ENCODE measurements around the gene CAMK2G.
"Not testable (repeated sequence)": the region's sequence is repeated elsewhere in the genome, so short reads cannot be mapped to it uniquely, and the experiment has no call there.

The CAMK2G gene

DNA sequence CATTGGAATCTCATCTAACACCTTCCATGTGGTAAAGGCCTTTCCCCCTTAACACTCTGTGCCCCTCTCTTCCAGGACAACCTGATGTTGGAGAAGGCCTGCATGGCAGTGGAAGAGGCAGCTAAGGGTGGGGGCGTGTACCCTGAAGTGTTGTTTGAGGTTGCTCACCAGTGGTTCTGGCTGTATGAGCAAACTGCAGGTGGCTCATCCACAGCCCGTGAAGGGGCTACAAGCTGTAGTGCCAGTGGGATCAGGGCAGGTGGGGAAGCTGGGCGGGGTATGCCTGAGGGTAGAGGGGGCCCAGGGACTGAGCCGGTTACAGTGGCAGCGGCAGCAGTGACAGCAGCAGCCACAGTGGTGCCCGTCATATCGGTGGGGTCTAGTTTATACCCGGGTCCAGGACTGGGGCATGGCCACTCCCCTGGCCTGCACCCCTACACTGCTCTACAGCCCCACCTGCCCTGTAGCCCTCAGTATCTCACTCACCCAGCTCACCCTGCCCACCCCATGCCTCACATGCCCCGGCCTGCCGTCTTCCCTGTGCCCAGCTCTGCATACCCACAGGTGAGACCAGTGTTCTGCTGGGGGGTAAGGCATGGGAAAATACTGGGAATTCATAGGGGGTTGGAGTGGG is 75.3 kb downstream of the CAMK2G start:
- Histone ChIP-seq H3K36me3 (ENCODE audit: control insufficient read depth, insufficient read depth, low read length) (peaks cover 29% of the 10 kb centered on the region), H3K4me3 (ENCODE audit: low read length) (no peak overlapping the region), H3K27me3 (ENCODE audit: control insufficient read depth, insufficient read depth, low read length) (no peaks in the 10 kb centered on the region), H3K4me1 (ENCODE audit: control insufficient read depth, insufficient read depth, low read length) (no peaks in the 10 kb centered on the region), H3K9me3 (ENCODE audit: control insufficient read depth, low read length) (no peaks in the 10 kb centered on the region), H3K9ac (ENCODE audit: low read length) (no peak overlapping the region)

- Histone ChIP-seq H3K9ac (ENCODE audit: low read length) (no peak overlapping the region), H3K36me3 (ENCODE audit: control insufficient read depth, insufficient read depth, low read length) (peaks cover 23% of the 10 kb centered on the region)
Measured at GRCh38 chr10:73798087-73798486, 76.3 kb downstream of the CAMK2G start.

GRCh38 chr10:73797324-73798025 is 76.9 kb downstream of the CAMK2G start:
- Histone ChIP-seq H3K4me1 (ENCODE audit: control insufficient read depth, insufficient read depth, low read length) (no peaks in the 10 kb centered on the region), H3K27me3 (ENCODE audit: control insufficient read depth, insufficient read depth, low read length) (no peaks in the 10 kb centered on the region), H3K9me3 (ENCODE audit: control insufficient read depth, low read length) (no peaks in the 10 kb centered on the region), H3K9ac (ENCODE audit: low read length) (no peak overlapping the region), H3K4me3 (ENCODE audit: low read length) (no peak overlapping the region), H3K36me3 (ENCODE audit: control insufficient read depth, insufficient read depth, low read length) (peaks cover 21% of the 10 kb centered on the region)

More at GRCh38 chr10:73798087-73798486, 76.3 kb downstream of the CAMK2G start:
- Histone ChIP-seq H3K4me3 (ENCODE audit: low read length) (no peak overlapping the region), H3K27me3 (ENCODE audit: control insufficient read depth, insufficient read depth, low read length) (no peaks in the 10 kb centered on the region), H3K4me1 (ENCODE audit: control insufficient read depth, insufficient read depth, low read length) (no peaks in the 10 kb centered on the region), H3K9me3 (ENCODE audit: control insufficient read depth, low read length) (no peaks in the 10 kb centered on the region)

GRCh38 chr10:73796766-73797165 is 77.6 kb downstream of the CAMK2G start:
- Histone ChIP-seq H3K36me3 (ENCODE audit: control insufficient read depth, insufficient read depth, low read length) (peaks cover 18% of the 10 kb centered on the region), H3K4me1 (ENCODE audit: control insufficient read depth, insufficient read depth, low read length) (no peaks in the 10 kb centered on the region), H3K9me3 (ENCODE audit: control insufficient read depth, low read length) (no peaks in the 10 kb centered on the region), H3K27me3 (ENCODE audit: control insufficient read depth, insufficient read depth, low read length) (no peaks in the 10 kb centered on the region), H3K9ac (ENCODE audit: low read length) (no peak overlapping the region), H3K4me3 (ENCODE audit: low read length) (no peak overlapping the region)

DNA sequence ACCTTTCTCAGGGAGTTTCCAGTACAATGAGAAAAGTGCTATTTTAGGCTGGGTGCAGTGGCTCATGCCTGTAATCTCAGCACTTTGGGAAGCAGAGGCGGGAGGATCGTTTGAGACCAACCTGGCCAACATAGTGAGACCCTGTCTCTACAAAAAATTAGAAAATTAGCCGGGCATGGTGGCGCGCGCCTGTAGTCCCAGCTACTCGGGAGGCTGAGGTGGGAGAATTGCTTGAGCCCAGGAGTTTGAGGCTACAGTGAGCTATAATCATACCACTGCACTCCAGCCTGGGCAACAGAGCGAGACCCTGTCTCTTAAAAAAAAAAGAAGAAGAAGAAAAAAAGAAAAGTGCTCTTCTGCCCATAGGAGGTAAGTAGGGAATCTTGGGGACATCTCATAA is 78.3 kb downstream of the CAMK2G start:
- not testable (repeated sequence) for H3K4me3 ChIP-seq (ENCODE audit: low read length); H3K4me1 ChIP-seq (ENCODE audit: control insufficient read depth, insufficient read depth, low read length); H3K9ac ChIP-seq (ENCODE audit: low read length); H3K27me3 ChIP-seq (ENCODE audit: control insufficient read depth, insufficient read depth, low read length); H3K9me3 ChIP-seq (ENCODE audit: control insufficient read depth, low read length)
- H3K36me3 ChIP-seq (ENCODE audit: control insufficient read depth, insufficient read depth, low read length) = peaks cover 25% of the 10 kb centered on the region

DNA sequence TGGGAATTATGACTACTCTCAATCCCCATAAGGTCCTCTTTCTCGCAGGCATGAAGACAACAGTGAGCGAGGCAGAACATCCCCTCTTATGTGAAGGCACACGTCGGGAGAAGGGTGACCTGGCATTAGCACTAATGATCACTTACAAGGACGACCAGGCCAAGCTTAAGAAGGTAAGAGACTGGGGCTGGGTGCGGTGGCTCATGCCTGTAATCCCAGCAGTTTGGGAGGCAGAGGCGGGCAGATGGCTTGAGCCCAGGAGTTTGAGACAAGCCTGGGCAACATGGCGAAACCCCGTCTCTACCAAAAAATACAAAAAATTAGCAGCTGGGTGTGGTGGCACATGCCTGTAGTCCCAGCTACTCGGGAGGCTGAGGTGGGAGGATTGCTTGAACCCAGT is 78.9 kb downstream of the CAMK2G start:
- H3K36me3 ChIP-seq (ENCODE audit: control insufficient read depth, insufficient read depth, low read length) = peaks cover 25% of the 10 kb centered on the region
- H3K9ac ChIP-seq (ENCODE audit: low read length); H3K9me3 ChIP-seq (ENCODE audit: control insufficient read depth, low read length); H3K4me1 ChIP-seq (ENCODE audit: control insufficient read depth, insufficient read depth, low read length); H3K27me3 ChIP-seq (ENCODE audit: control insufficient read depth, insufficient read depth, low read length); H3K4me3 ChIP-seq (ENCODE audit: low read length): not testable (repeated sequence)

- no peak overlapping the region for H3K9ac ChIP-seq (ENCODE audit: low read length)
Measured at GRCh38 chr10:73793456-73793855, 80.9 kb downstream of the CAMK2G start.

GRCh38 chr10:73791871-73792400 is 82.4 kb downstream of the CAMK2G start:
- no peak overlapping the region for H3K4me3 ChIP-seq (ENCODE audit: low read length)
- no peaks in the 10 kb centered on the region for H3K9me3 ChIP-seq (ENCODE audit: control insufficient read depth, low read length)
- H3K27me3 ChIP-seq (ENCODE audit: control insufficient read depth, insufficient read depth, low read length) = no peaks in the 10 kb centered on the region
- no peak overlapping the region for H3K9ac ChIP-seq (ENCODE audit: low read length)
- no peaks in the 10 kb centered on the region for H3K4me1 ChIP-seq (ENCODE audit: control insufficient read depth, insufficient read depth, low read length)
- H3K36me3 ChIP-seq (ENCODE audit: control insufficient read depth, insufficient read depth, low read length) = peaks cover 27% of the 10 kb centered on the region

More at GRCh38 chr10:73793456-73793855, 80.9 kb downstream of the CAMK2G start:
- Histone ChIP-seq H3K4me1 (ENCODE audit: control insufficient read depth, insufficient read depth, low read length) (no peaks in the 10 kb centered on the region), H3K9me3 (ENCODE audit: control insufficient read depth, low read length) (no peaks in the 10 kb centered on the region), H3K4me3 (ENCODE audit: low read length) (no peak overlapping the region), H3K27me3 (ENCODE audit: control insufficient read depth, insufficient read depth, low read length) (no peaks in the 10 kb centered on the region), H3K36me3 (ENCODE audit: control insufficient read depth, insufficient read depth, low read length) (peaks cover 37% of the 10 kb centered on the region)

DNA sequence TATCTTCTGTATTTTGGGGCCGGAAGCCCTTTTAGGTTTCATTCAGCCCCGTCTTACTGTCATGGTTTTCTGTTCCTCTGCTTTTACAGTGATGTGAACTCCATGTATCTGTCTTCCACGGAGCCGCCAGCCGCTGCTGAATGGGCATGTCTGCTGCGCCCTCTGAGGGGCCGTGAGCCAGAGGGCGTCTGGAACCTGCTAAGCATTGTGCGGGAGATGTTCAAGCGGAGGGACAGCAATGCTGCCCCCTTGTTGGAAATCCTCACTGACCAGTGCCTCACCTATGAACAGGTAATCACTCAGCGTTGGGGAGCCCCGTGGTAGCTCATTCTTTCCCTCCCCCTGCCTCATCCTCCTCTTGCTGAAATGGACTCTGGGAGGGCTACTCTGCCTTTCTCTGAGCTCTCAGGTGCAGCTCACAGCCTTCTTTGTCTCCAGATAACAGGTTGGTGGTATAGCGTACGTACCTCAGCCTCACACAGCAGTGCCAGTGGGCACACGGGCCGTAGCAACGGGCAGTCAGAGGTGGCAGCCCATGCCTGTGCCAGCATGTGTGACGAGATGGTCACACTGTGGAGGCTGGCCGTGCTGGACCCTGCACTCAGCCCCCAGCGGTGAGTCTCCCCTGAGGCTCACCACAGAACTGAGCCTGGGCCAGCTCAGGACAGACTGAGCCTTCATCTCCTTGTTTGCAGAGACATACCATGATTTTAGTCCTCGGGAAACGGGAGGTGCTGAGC is 83.3 kb downstream of the CAMK2G start:
- Histone ChIP-seq H3K36me3 (ENCODE audit: control insufficient read depth, insufficient read depth, low read length) (peaks cover 27% of the 10 kb centered on the region), H3K4me3 (ENCODE audit: low read length) (no peak overlapping the region), H3K9ac (ENCODE audit: low read length) (no peak overlapping the region)

DNA sequence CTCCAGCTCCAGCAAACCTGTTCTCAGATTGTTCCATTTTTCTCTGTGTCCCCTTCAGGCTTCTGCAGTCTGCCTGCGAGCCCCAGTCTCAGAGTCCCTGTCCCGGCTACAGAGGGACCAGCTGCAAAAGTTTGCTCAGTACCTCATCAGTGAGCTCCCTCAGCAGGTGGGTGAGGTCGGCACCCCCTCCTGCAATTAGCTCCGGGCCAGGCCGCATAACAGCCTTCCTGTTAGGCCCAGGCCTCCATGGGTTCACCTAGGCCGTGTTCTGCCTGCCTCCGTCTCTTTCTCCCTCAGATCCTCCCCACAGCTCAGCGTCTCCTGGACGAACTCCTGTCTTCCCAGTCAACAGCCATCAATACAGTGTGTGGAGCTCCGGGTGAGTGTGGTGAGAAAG is 84.7 kb downstream of the CAMK2G start:
- no peak overlapping the region for H3K9ac ChIP-seq (ENCODE audit: low read length)
- H3K36me3 ChIP-seq (ENCODE audit: control insufficient read depth, insufficient read depth, low read length) = peaks cover 27% of the 10 kb centered on the region
- H3K4me3 ChIP-seq (ENCODE audit: low read length) = no peak overlapping the region
- no peaks in the 10 kb centered on the region for H3K9me3 ChIP-seq (ENCODE audit: control insufficient read depth, low read length)
- H3K27me3 ChIP-seq (ENCODE audit: control insufficient read depth, insufficient read depth, low read length) = no peaks in the 10 kb centered on the region
- no peaks in the 10 kb centered on the region for H3K4me1 ChIP-seq (ENCODE audit: control insufficient read depth, insufficient read depth, low read length)

More for the DNA sequence above, 83.3 kb downstream of the CAMK2G start:
- Histone ChIP-seq H3K9me3 (ENCODE audit: control insufficient read depth, low read length) (no peaks in the 10 kb centered on the region), H3K27me3 (ENCODE audit: control insufficient read depth, insufficient read depth, low read length) (no peaks in the 10 kb centered on the region), H3K4me1 (ENCODE audit: control insufficient read depth, insufficient read depth, low read length) (no peaks in the 10 kb centered on the region)

GRCh38 chr10:73788864-73789658 is 85.3 kb downstream of the CAMK2G start:
- no peak overlapping the region for H3K4me3 ChIP-seq (ENCODE audit: low read length)
- no peaks in the 10 kb centered on the region for H3K4me1 ChIP-seq (ENCODE audit: control insufficient read depth, insufficient read depth, low read length)
- peaks cover 27% of the 10 kb centered on the region for H3K36me3 ChIP-seq (ENCODE audit: control insufficient read depth, insufficient read depth, low read length)
- no peaks in the 10 kb centered on the region for H3K27me3 ChIP-seq (ENCODE audit: control insufficient read depth, insufficient read depth, low read length)
- no peaks in the 10 kb centered on the region for H3K9me3 ChIP-seq (ENCODE audit: control insufficient read depth, low read length)
- H3K9ac ChIP-seq (ENCODE audit: low read length) = no peak overlapping the region
